ENCODE data around the gene SERPINB6. TPM values are rescaled to one million over a fixed set of nuclear protein-coding genes. Genes with fewer than 3 reads are reported as not detected.
A peak's percentile ranks its signal among the peaks of the same experiment; 100 is the strongest.

The SERPINB6 gene
- polyA plus RNA-seq (2012; ENCODE audit: insufficient read depth, insufficient read length, low read depth) = 58.5 TPM

GRCh38 chr6:2971420-2972218, at the start of gene SERPINB6:
TSS of gene SERPINB6 (minus strand) at chr6:2971567. CDS start at chr6:2959332, 12,235 bp downstream.
- no peaks in the 10 kb centered on the region for H3K27me3 ChIP-seq
- H3K4me3 ChIP-seq (ENCODE audit: low read depth, low read length) = peak within 1 kb of the TSS; percentile 78
- H3K36me3 ChIP-seq = no peaks in the 10 kb centered on the region
- H3K4me1 ChIP-seq = peaks cover 3% of the 10 kb centered on the region; the same call in 1 of the 2 replicates
- TF ChIP-seq, protein P1, sequence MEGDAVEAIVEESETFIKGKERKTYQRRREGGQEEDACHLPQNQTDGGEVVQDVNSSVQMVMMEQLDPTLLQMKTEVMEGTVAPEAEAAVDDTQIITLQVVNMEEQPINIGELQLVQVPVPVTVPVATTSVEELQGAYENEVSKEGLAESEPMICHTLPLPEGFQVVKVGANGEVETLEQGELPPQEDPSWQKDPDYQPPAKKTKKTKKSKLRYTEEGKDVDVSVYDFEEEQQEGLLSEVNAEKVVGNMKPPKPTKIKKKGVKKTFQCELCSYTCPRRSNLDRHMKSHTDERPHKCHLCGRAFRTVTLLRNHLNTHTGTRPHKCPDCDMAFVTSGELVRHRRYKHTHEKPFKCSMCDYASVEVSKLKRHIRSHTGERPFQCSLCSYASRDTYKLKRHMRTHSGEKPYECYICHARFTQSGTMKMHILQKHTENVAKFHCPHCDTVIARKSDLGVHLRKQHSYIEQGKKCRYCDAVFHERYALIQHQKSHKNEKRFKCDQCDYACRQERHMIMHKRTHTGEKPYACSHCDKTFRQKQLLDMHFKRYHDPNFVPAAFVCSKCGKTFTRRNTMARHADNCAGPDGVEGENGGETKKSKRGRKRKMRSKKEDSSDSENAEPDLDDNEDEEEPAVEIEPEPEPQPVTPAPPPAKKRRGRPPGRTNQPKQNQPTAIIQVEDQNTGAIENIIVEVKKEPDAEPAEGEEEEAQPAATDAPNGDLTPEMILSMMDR (IDR thresholded peaks at IDR 0.05; ENCODE audit: low read depth, low read length) = no peak
- H3K9me3 ChIP-seq = no peaks in the 10 kb centered on the region; the same call in 1 of the 2 replicates
- peak; percentile 69 for DNase-seq

GRCh38 chr6:3019749-3020320, 48.5 kb upstream of the SERPINB6 start:
- no peaks in the 10 kb centered on the region for H3K4me1 ChIP-seq
- no peak overlapping the region for H3K4me3 ChIP-seq (ENCODE audit: low read depth, low read length)
- H3K9me3 ChIP-seq = no peaks in the 10 kb centered on the region
- no peaks in the 10 kb centered on the region for H3K36me3 ChIP-seq
- no peaks in the 10 kb centered on the region for H3K27me3 ChIP-seq
- TF ChIP-seq, protein P1 (IDR thresholded peaks at IDR 0.05; ENCODE audit: low read depth, low read length) = no peak
- no peak for DNase-seq

DNA sequence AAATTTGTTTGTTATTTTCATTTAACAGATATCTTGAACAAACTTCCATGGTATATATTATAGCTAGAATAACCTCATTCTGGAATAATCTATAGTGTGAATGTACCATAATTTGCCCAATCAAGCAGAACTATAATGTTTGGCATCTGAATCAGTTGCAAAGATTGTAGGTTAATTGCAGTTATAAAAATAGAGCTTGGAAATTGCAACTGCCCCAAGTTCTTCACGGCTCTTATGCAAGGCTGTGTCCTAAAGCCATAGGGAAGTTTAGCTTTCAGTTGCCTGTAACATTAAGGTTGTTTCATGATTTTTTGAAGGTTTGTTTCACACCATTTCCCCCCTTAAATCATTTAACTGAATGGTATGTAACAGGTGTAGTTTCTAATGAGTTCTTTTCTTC, 47.7 kb upstream of the SERPINB6 start:
- TF ChIP-seq, protein P1 (IDR thresholded peaks at IDR 0.05; ENCODE audit: low read depth, low read length) = no peak
- no peaks in the 10 kb centered on the region for H3K9me3 ChIP-seq
- no peaks in the 10 kb centered on the region for H3K4me1 ChIP-seq
- H3K27me3 ChIP-seq = no peaks in the 10 kb centered on the region
- DNase-seq = no peak
- no peak overlapping the region for H3K4me3 ChIP-seq (ENCODE audit: low read depth, low read length)
- no peaks in the 10 kb centered on the region; the same call in 1 of the 2 replicates for H3K36me3 ChIP-seq

GRCh38 chr6:3017304-3017703, 45.9 kb upstream of the SERPINB6 start:
- no peak for DNase-seq
- Histone ChIP-seq H3K27me3 (no peaks in the 10 kb centered on the region), H3K4me1 (no peaks in the 10 kb centered on the region), H3K36me3 (no peaks in the 10 kb centered on the region; the same call in 1 of the 2 replicates), H3K4me3 (ENCODE audit: low read depth, low read length) (no peak overlapping the region), H3K9me3 (no peaks in the 10 kb centered on the region; the same call in 1 of the 2 replicates)
- TF ChIP-seq, protein P1 (IDR thresholded peaks at IDR 0.05; ENCODE audit: low read depth, low read length) = no peak

DNA sequence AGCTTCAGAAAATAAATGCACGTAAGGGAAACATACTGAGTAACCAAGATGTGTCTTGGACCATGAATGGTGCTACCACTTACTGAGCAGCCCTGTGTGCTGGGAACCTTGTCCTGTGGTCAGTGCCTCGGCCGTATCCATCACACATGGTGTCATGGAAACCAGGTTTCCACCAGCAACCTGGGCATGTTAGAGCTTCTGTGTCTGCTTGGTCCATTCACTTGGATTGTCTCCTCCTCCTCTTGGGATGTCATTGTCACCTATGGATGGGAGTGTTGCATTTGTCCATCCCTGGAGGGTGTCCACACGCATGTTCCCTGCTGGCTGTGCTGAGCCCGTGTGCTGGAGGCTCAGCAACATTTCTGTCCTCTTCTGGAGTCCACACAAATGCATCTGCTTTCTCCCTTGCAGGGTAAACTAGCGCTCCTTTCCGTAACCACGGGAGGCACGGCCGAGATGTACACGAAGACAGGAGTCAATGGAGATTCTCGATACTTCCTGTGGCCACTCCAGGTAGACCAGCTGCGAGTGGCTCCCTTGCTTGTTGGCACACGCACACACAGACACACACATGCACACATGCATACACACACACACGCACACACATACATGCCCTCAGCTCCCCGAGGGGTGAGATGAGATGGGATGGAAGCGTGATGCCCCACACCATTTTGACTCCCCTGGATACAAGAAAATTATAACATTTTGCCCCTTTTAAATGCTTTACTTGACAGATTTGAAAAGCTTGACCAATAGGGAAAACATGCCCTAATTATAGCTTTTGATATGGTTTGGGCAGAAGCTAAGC, 45.3 kb upstream of the SERPINB6 start:
- Histone ChIP-seq H3K4me1 (no peaks in the 10 kb centered on the region), H3K27me3 (no peaks in the 10 kb centered on the region), H3K4me3 (ENCODE audit: low read depth, low read length) (no peak overlapping the region), H3K36me3 (no peaks in the 10 kb centered on the region; the same call in 1 of the 2 replicates), H3K9me3 (no peaks in the 10 kb centered on the region; the same call in 1 of the 2 replicates)
- DNase-seq = no peak
- TF ChIP-seq, protein P1 (IDR thresholded peaks at IDR 0.05; ENCODE audit: low read depth, low read length) = no peak

All from BE2C (cell line).